Measurements from ENCODE around the gene HEATR5A. TPM values are rescaled to one million over a fixed set of nuclear protein-coding genes. Genes with fewer than 3 reads are reported as not detected.
"Not testable (repeated sequence)": the region's sequence is repeated elsewhere in the genome, so short reads cannot be mapped to it uniquely, and the experiment has no call there.

HEATR5A gene
- polyA plus RNA-seq, 4 donors, result 15.7 to 21.4 (median 20.0) TPM

GRCh38 chr14:31337331-31337730, 83.0 kb downstream of the HEATR5A start:
- no peak for DNase-seq (ENCODE audit: low read depth in 4 of 4, low spot score in 3 of 4)

GRCh38 chr14:31336646-31337045, 83.7 kb downstream of the HEATR5A start:
- no peak for DNase-seq (ENCODE audit: low read depth in 4 of 4, low spot score in 3 of 4)

GRCh38 chr14:31331395-31331794, 89.0 kb downstream of the HEATR5A start:
- not testable (repeated sequence) for DNase-seq (ENCODE audit: low read depth in 4 of 4, low spot score in 3 of 4)

GRCh38 chr14:31329876-31330521, 90.4 kb downstream of the HEATR5A start:
- not testable (repeated sequence) for DNase-seq (ENCODE audit: low read depth in 4 of 4, low spot score in 3 of 4)

- DNase-seq (ENCODE audit: low read depth in 4 of 4, low spot score in 3 of 4), result no peak
Measured at GRCh38 chr14:31326111-31326510, 94.2 kb downstream of the HEATR5A start.

- no peak for DNase-seq (ENCODE audit: low read depth in 4 of 4, low spot score in 3 of 4)
Measured at GRCh38 chr14:31323419-31323818, 96.9 kb downstream of the HEATR5A start.

- DNase-seq (ENCODE audit: low read depth in 4 of 4, low spot score in 3 of 4), result no peak
Measured at GRCh38 chr14:31320922-31321766, 99.2 kb downstream of the HEATR5A start.

- no peak for DNase-seq (ENCODE audit: low read depth in 4 of 4, low spot score in 3 of 4)
Measured at GRCh38 chr14:31320216-31320615, 100.1 kb downstream of the HEATR5A start.

GRCh38 chr14:31319701-31320100, 100.6 kb downstream of the HEATR5A start:
- no peak for DNase-seq (ENCODE audit: low read depth in 4 of 4, low spot score in 3 of 4)

- no peak for DNase-seq (ENCODE audit: low read depth in 4 of 4, low spot score in 3 of 4)
Measured at GRCh38 chr14:31312934-31313333, 107.4 kb downstream of the HEATR5A start.

- DNase-seq (ENCODE audit: low read depth in 4 of 4, low spot score in 3 of 4), result not testable (repeated sequence)
Measured at GRCh38 chr14:31312370-31312769, 108.0 kb downstream of the HEATR5A start.

GRCh38 chr14:31307618-31308017, 112.7 kb downstream of the HEATR5A start:
- DNase-seq (ENCODE audit: low read depth in 4 of 4, low spot score in 3 of 4), result no peak

GRCh38 chr14:31307198-31307597, 113.2 kb downstream of the HEATR5A start:
- no peak for DNase-seq (ENCODE audit: low read depth in 4 of 4, low spot score in 3 of 4)

GRCh38 chr14:31303654-31304053, 116.7 kb downstream of the HEATR5A start:
- DNase-seq (ENCODE audit: low read depth in 4 of 4, low spot score in 3 of 4), result no peak

GRCh38 chr14:31300883-31301282, 119.5 kb downstream of the HEATR5A start:
- DNase-seq (ENCODE audit: low read depth in 4 of 4, low spot score in 3 of 4), result no peak

- DNase-seq (ENCODE audit: low read depth in 4 of 4, low spot score in 3 of 4), result no peak
Measured at GRCh38 chr14:31300296-31300695, 120.1 kb downstream of the HEATR5A start.

- DNase-seq (ENCODE audit: low read depth in 4 of 4, low spot score in 3 of 4), result no peak
Measured at GRCh38 chr14:31297701-31298344, 122.5 kb downstream of the HEATR5A start.

GRCh38 chr14:31297112-31297511, 123.2 kb downstream of the HEATR5A start:
- no peak for DNase-seq (ENCODE audit: low read depth in 4 of 4, low spot score in 3 of 4)

GRCh38 chr14:31294746-31295405, 125.5 kb downstream of the HEATR5A start:
- no peak for DNase-seq (ENCODE audit: low read depth in 4 of 4, low spot score in 3 of 4)

GRCh38 chr14:31292937-31293616, 127.3 kb downstream of the HEATR5A start:
- no peak for DNase-seq (ENCODE audit: low read depth in 4 of 4, low spot score in 3 of 4)

Data from right renal pelvis (tissue), 4 donors.